GM20000 (cell line): ENCODE results near the gene HRG.

Experiments used
- DNase-seq: peaks from one replicate; pipeline ENCODE4 v3.0.0; 2012; ENCODE audit warnings: low spot score
- CTCF ChIP-seq: IDR thresholded peaks from 2 replicates; pipeline ENCODE4 v1.5.1; 2012; ENCODE audit warnings: mild to moderate bottlenecking, control low read depth; ENCODE audit errors: extremely low read depth, missing control alignments

The HRG gene

DNA sequence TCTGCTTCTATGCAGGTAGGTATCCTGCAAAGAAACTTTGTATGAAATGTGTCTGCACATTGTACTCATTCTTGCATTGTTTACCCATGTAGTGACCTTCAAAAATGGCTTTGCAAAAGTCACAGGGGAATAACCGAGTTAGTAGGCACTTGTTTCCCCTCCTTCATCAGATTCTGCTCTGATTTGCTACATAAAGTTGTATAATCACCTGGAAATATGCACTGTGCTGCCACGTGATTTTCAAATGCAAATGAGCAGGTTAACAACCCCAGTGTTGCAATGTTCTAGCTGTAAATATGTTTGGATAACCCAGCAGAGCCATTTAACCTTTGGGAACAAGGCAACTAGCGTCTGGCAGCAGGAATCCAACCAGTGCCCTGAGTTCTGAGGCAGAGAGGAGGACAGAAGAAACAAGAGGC lies 51.2 kb downstream of the HRG start, which contains the start of gene KNG1:
TSS of gene KNG1 (plus strand) at position 321 of the 419 bp plus-strand sequence. CDS start 184 bp downstream, outside the sequence.
- no peak for TF ChIP-seq CTCF
- DNase-seq = no peak

GRCh38 chr3:186719945-186720739 lies 54.3 kb downstream of the HRG start:
- TF ChIP-seq CTCF = no peak
- DNase-seq = no peak

GRCh38 chr3:186722457-186722856 lies 56.6 kb downstream of the HRG start:
- DNase-seq = no peak
- TF ChIP-seq CTCF = no peak

DNA sequence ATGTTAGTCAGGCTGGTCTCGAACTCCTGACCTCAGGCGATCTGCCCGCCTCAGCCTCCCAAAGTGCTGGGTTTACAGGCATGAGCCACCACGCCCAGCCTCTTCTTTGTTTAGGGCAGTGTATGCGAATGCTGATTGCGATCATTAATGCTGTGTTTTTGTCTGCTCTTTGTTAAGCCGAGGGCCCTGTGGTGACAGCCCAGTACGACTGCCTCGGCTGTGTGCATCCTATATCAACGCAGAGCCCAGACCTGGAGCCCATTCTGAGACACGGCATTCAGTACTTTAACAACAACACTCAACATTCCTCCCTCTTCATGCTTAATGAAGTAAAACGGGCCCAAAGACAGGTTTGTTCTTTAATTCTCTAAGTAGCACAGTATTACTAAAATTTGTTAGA lies 59.1 kb downstream of the HRG start:
- TF ChIP-seq CTCF = no peak
- no peak for DNase-seq
